AG09319 (cell line): ENCODE results near the gene LAMA2.
A peak's percentile ranks its signal among the peaks of the same experiment; 100 is the strongest.

ENCODE experiments used
- DNase-seq: peaks from one replicate; pipeline ENCODE4 v3.0.0-alpha.2; 2010; ENCODE audit warnings: low read depth; ENCODE audit errors: extremely low read depth
- CTCF ChIP-seq: IDR thresholded peaks from 2 replicates; pipeline ENCODE4 v1.5.1; 2011; ENCODE audit warnings: low read depth, mild to moderate bottlenecking, inconsistent platforms, low read length, moderate library complexity

The LAMA2 gene

GRCh38 chr6:129184808-129185366, 301.9 kb downstream of the LAMA2 start:
- DNase-seq = no peak

GRCh38 chr6:129186988-129187387, 304.1 kb downstream of the LAMA2 start:
- TF ChIP-seq CTCF = no peak
- peak; percentile 12 for DNase-seq

More at GRCh38 chr6:129184808-129185366, 301.9 kb downstream of the LAMA2 start:
- no peak for TF ChIP-seq CTCF

- TF ChIP-seq CTCF = no peak
- DNase-seq = no peak
Observed at GRCh38 chr6:129188306-129188705, 305.4 kb downstream of the LAMA2 start.

- no peak for TF ChIP-seq CTCF
- DNase-seq = no peak
Observed at GRCh38 chr6:129188795-129189194, 305.9 kb downstream of the LAMA2 start.

- no peak for TF ChIP-seq CTCF
- no peak for DNase-seq
Observed at GRCh38 chr6:129189266-129189665, 306.3 kb downstream of the LAMA2 start.

- DNase-seq = no peak
- no peak for TF ChIP-seq CTCF
Observed at GRCh38 chr6:129191235-129191634, 308.3 kb downstream of the LAMA2 start.

- TF ChIP-seq CTCF = no peak
- DNase-seq = no peak
Observed at GRCh38 chr6:129192458-129192989, 309.6 kb downstream of the LAMA2 start.
